Measurements from ENCODE around the gene CT45A10.
"Not testable (repeated sequence)": the region's sequence is repeated elsewhere in the genome, so short reads cannot be mapped to it uniquely, and the experiment has no call there.

Gene CT45A10

GRCh38 chrX:135893294-135893817 is at the start of gene CT45A10, which contains the start of gene SAGE1:
Gene CT45A10, minus strand, starts transcription at chrX:135893444. Its CDS starts 8,100 bp downstream, at chrX:135885344.
Gene SAGE1, plus strand, starts transcription at chrX:135893716. Its CDS starts 2,527 bp downstream, at chrX:135896243.
- Histone ChIP-seq H3K9me3 (ENCODE audit: control insufficient read depth, insufficient read depth, low read length) (peaks cover 6% of the 10 kb centered on the region; the same call in 1 of the 2 replicates), H3K36me3 (ENCODE audit: insufficient read depth, low read length) (no peaks in the 10 kb centered on the region), H3K4me1 (ENCODE audit: insufficient read depth, low read length) (no peaks in the 10 kb centered on the region), H3K9ac (ENCODE audit: low read depth, low read length) (no peak within 1 kb of the TSS)

- Histone ChIP-seq H3K9ac (ENCODE audit: low read depth, low read length) (no peak overlapping the region), H3K4me1 (ENCODE audit: insufficient read depth, low read length) (no peaks in the 10 kb centered on the region), H3K36me3 (ENCODE audit: insufficient read depth, low read length) (no peaks in the 10 kb centered on the region), H3K9me3 (ENCODE audit: control insufficient read depth, insufficient read depth, low read length) (no peaks in the 10 kb centered on the region)
These were observed 38.6 kb upstream of the CT45A10 start for GRCh38 chrX:135931644-135932487.

GRCh38 chrX:135927897-135928296 is 34.7 kb upstream of the CT45A10 start:
- Histone ChIP-seq H3K36me3 (ENCODE audit: insufficient read depth, low read length) (no peaks in the 10 kb centered on the region), H3K9me3 (ENCODE audit: control insufficient read depth, insufficient read depth, low read length) (no peaks in the 10 kb centered on the region)

GRCh38 chrX:135923353-135923752 is 30.1 kb upstream of the CT45A10 start:
- no peaks in the 10 kb centered on the region for H3K9me3 ChIP-seq (ENCODE audit: control insufficient read depth, insufficient read depth, low read length)
- H3K36me3 ChIP-seq (ENCODE audit: insufficient read depth, low read length), result no peaks in the 10 kb centered on the region
- H3K4me1 ChIP-seq (ENCODE audit: insufficient read depth, low read length), result no peaks in the 10 kb centered on the region
- H3K9ac ChIP-seq (ENCODE audit: low read depth, low read length), result no peak overlapping the region

More at GRCh38 chrX:135927897-135928296, 34.7 kb upstream of the CT45A10 start:
- Histone ChIP-seq H3K4me1 (ENCODE audit: insufficient read depth, low read length) (no peaks in the 10 kb centered on the region), H3K9ac (ENCODE audit: low read depth, low read length) (no peak overlapping the region)

GRCh38 chrX:135920516-135920915 is 27.3 kb upstream of the CT45A10 start:
- H3K36me3 ChIP-seq (ENCODE audit: insufficient read depth, low read length); H3K9ac ChIP-seq (ENCODE audit: low read depth, low read length); H3K9me3 ChIP-seq (ENCODE audit: control insufficient read depth, insufficient read depth, low read length); H3K4me1 ChIP-seq (ENCODE audit: insufficient read depth, low read length): not testable (repeated sequence)

- Histone ChIP-seq H3K36me3 (ENCODE audit: insufficient read depth, low read length) (no peaks in the 10 kb centered on the region), H3K9ac (ENCODE audit: low read depth, low read length) (no peak overlapping the region), H3K9me3 (ENCODE audit: control insufficient read depth, insufficient read depth, low read length) (no peaks in the 10 kb centered on the region), H3K4me1 (ENCODE audit: insufficient read depth, low read length) (no peaks in the 10 kb centered on the region)
These were observed 21.2 kb upstream of the CT45A10 start for GRCh38 chrX:135914404-135914803.

GRCh38 chrX:135910251-135910650 is 17.0 kb upstream of the CT45A10 start:
- Histone ChIP-seq H3K9me3 (ENCODE audit: control insufficient read depth, insufficient read depth, low read length) (no peaks in the 10 kb centered on the region; the same call in 1 of the 2 replicates), H3K4me1 (ENCODE audit: insufficient read depth, low read length) (no peaks in the 10 kb centered on the region)

GRCh38 chrX:135892781-135893180 is 463 bp downstream of the CT45A10 start:
- peaks cover 6% of the 10 kb centered on the region; the same call in 1 of the 2 replicates for H3K9me3 ChIP-seq (ENCODE audit: control insufficient read depth, insufficient read depth, low read length)
- no peaks in the 10 kb centered on the region for H3K36me3 ChIP-seq (ENCODE audit: insufficient read depth, low read length)
- H3K9ac ChIP-seq (ENCODE audit: low read depth, low read length), result no peak overlapping the region
- H3K4me1 ChIP-seq (ENCODE audit: insufficient read depth, low read length), result no peaks in the 10 kb centered on the region

More at GRCh38 chrX:135910251-135910650, 17.0 kb upstream of the CT45A10 start:
- no peak overlapping the region for H3K9ac ChIP-seq (ENCODE audit: low read depth, low read length)
- no peaks in the 10 kb centered on the region for H3K36me3 ChIP-seq (ENCODE audit: insufficient read depth, low read length)

GRCh38 chrX:135890087-135890585 is 3.1 kb downstream of the CT45A10 start:
- peaks cover 6% of the 10 kb centered on the region; the same call in 1 of the 2 replicates for H3K9me3 ChIP-seq (ENCODE audit: control insufficient read depth, insufficient read depth, low read length)
- H3K9ac ChIP-seq (ENCODE audit: low read depth, low read length), result no peak overlapping the region
- H3K36me3 ChIP-seq (ENCODE audit: insufficient read depth, low read length), result no peaks in the 10 kb centered on the region
- no peaks in the 10 kb centered on the region for H3K4me1 ChIP-seq (ENCODE audit: insufficient read depth, low read length)

- not testable (repeated sequence) for H3K9ac ChIP-seq (ENCODE audit: low read depth, low read length); H3K9me3 ChIP-seq (ENCODE audit: control insufficient read depth, insufficient read depth, low read length); H3K4me1 ChIP-seq (ENCODE audit: insufficient read depth, low read length); H3K36me3 ChIP-seq (ENCODE audit: insufficient read depth, low read length)
These were observed 4.3 kb downstream of the CT45A10 start for GRCh38 chrX:135888976-135889375.

- H3K9me3 ChIP-seq (ENCODE audit: control insufficient read depth, insufficient read depth, low read length); H3K36me3 ChIP-seq (ENCODE audit: insufficient read depth, low read length); H3K4me1 ChIP-seq (ENCODE audit: insufficient read depth, low read length); H3K9ac ChIP-seq (ENCODE audit: low read depth, low read length): not testable (repeated sequence)
These were observed 5.0 kb downstream of the CT45A10 start for GRCh38 chrX:135888230-135888629.

- not testable (repeated sequence) for H3K4me1 ChIP-seq (ENCODE audit: insufficient read depth, low read length); H3K9me3 ChIP-seq (ENCODE audit: control insufficient read depth, insufficient read depth, low read length); H3K9ac ChIP-seq (ENCODE audit: low read depth, low read length); H3K36me3 ChIP-seq (ENCODE audit: insufficient read depth, low read length)
These were observed 10.5 kb downstream of the CT45A10 start for GRCh38 chrX:135882741-135883140.

GRCh38 chrX:135871712-135872111 is 21.5 kb downstream of the CT45A10 start, which contains the start of gene CT45A9:
Gene CT45A9, minus strand, starts transcription at chrX:135871812. Its CDS starts 3,751 bp downstream, at chrX:135868061.
- not testable (repeated sequence) for H3K36me3 ChIP-seq (ENCODE audit: insufficient read depth, low read length); H3K9me3 ChIP-seq (ENCODE audit: control insufficient read depth, insufficient read depth, low read length); H3K4me1 ChIP-seq (ENCODE audit: insufficient read depth, low read length); H3K9ac ChIP-seq (ENCODE audit: low read depth, low read length)

GRCh38 chrX:135854438-135854837 is 38.8 kb downstream of the CT45A10 start, which contains the start of gene CT45A8:
Gene CT45A8, minus strand, starts transcription at chrX:135854538. Its CDS starts 3,755 bp downstream, at chrX:135850783.
- not testable (repeated sequence) for H3K36me3 ChIP-seq (ENCODE audit: insufficient read depth, low read length); H3K9ac ChIP-seq (ENCODE audit: low read depth, low read length); H3K9me3 ChIP-seq (ENCODE audit: control insufficient read depth, insufficient read depth, low read length); H3K4me1 ChIP-seq (ENCODE audit: insufficient read depth, low read length)

- H3K4me1 ChIP-seq (ENCODE audit: insufficient read depth, low read length); H3K9ac ChIP-seq (ENCODE audit: low read depth, low read length); H3K36me3 ChIP-seq (ENCODE audit: insufficient read depth, low read length); H3K9me3 ChIP-seq (ENCODE audit: control insufficient read depth, insufficient read depth, low read length): not testable (repeated sequence)
These were observed 56.1 kb downstream of the CT45A10 start, which contains the start of gene CT45A7 for GRCh38 chrX:135837180-135837579. Gene CT45A7, minus strand, starts transcription at chrX:135837280. Its CDS starts 3,747 bp downstream, at chrX:135833533.
